Tibial artery (tissue), 4 donors: Measurements from ENCODE around the gene CAMSAP2.

Experiments
- DNase-seq, 2 donors: peaks; one replicate each; pipeline ENCODE4 v3.0.0-alpha.2; 2019
- H3K27ac ChIP-seq, 2 donors: fragments of 200-600 bp; sonication (generic) in 1 of 2; 1 replicate in 1 of 2; 2 replicates in 1 of 2; pipeline ENCODE4 v1.5.1; 2018 to 2019; ENCODE audit warnings: mild to moderate bottlenecking in 1 of 2
- H3K27me3 ChIP-seq, 2 donors: fragments of 200-600 bp; sonication (generic) in 1 of 2; one replicate each; pipeline versions ENCODE4 v1.5.1 to v1.6.0; 2016 to 2019
- H3K36me3 ChIP-seq, 3 donors: fragments of 200-600 bp; sonication (generic) in 2 of 3; one replicate each; pipeline ENCODE4 v1.5.1; 2016 to 2019; ENCODE audit warnings: mild to moderate bottlenecking in 2 of 3
- H3K4me1 ChIP-seq, 4 donors: fragments of 200-600 bp; sonication (generic) in 2 of 4; 1 replicate in 3 of 4; 2 replicates in 1 of 4; pipeline ENCODE4 v1.5.1; 2016 to 2019
- H3K4me3 ChIP-seq, 2 donors: fragments of 200-600 bp; sonication (generic) in 1 of 2; 1 replicate in 1 of 2; 2 replicates in 1 of 2; pipeline ENCODE4 v1.5.1; 2018 to 2019; ENCODE audit warnings: mild to moderate bottlenecking in 2 of 2
- H3K9me3 ChIP-seq, 3 donors: fragments of 200-600 bp; sonication (generic) in 1 of 3; one replicate each; pipeline ENCODE4 v1.5.1; 2016 to 2019
- intact Hi-C: fragments of 100-400 bp; cut with DNase I; formaldehyde crosslinking; loops from one replicate; pipeline ENCODE4 v1.15.0; 2023; ENCODE audit warnings: low total_unique reads
- TF ChIP-seq, protein P1 (sequence below), 2 experiments: fragments of 200-600 bp in 1 of 2; fragments of 450-650 bp in 1 of 2; IDR thresholded peaks; one replicate each; pipeline ENCODE4 v1.5.1; 2017 to 2019; ENCODE audit warnings: antibody characterized with exemption in 2 of 2, mild to moderate bottlenecking in 1 of 2, moderate library complexity in 1 of 2

CAMSAP2 gene

DNA sequence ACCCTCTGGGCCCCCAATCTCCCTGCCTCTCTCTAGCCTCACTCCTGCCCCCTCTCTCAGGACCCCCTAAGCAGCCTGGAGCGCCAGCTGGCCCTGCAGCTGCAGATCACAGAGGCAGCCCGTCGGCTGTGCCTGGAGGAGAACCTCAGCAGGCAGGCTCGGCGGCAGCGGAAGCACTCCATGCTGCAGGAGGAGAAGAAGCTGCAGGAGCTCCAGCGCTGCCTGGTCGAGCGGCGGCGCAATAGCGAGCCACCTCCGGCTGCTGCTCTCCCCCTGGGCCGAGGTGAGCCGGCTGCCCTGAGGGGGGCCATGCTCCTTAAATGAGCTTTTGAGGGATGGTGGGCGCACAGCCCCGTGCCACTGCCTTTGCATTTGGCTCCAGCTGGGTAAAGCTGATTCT lies 162.2 kb downstream of the CAMSAP2 start:
- Histone ChIP-seq H3K27ac (no peak overlapping the region), H3K4me1 (no peaks in the 10 kb centered on the region), H3K36me3 (no peaks in the 10 kb centered on the region), H3K27me3 (no peaks in the 10 kb centered on the region), H3K4me3 (no peak overlapping the region), H3K9me3 (no peaks in the 10 kb centered on the region)
- TF ChIP-seq, protein P1, sequence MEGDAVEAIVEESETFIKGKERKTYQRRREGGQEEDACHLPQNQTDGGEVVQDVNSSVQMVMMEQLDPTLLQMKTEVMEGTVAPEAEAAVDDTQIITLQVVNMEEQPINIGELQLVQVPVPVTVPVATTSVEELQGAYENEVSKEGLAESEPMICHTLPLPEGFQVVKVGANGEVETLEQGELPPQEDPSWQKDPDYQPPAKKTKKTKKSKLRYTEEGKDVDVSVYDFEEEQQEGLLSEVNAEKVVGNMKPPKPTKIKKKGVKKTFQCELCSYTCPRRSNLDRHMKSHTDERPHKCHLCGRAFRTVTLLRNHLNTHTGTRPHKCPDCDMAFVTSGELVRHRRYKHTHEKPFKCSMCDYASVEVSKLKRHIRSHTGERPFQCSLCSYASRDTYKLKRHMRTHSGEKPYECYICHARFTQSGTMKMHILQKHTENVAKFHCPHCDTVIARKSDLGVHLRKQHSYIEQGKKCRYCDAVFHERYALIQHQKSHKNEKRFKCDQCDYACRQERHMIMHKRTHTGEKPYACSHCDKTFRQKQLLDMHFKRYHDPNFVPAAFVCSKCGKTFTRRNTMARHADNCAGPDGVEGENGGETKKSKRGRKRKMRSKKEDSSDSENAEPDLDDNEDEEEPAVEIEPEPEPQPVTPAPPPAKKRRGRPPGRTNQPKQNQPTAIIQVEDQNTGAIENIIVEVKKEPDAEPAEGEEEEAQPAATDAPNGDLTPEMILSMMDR (IDR thresholded peaks at IDR 0.05): no peak
- intact Hi-C loops: no loop called here
- DNase-seq: no peak

DNA sequence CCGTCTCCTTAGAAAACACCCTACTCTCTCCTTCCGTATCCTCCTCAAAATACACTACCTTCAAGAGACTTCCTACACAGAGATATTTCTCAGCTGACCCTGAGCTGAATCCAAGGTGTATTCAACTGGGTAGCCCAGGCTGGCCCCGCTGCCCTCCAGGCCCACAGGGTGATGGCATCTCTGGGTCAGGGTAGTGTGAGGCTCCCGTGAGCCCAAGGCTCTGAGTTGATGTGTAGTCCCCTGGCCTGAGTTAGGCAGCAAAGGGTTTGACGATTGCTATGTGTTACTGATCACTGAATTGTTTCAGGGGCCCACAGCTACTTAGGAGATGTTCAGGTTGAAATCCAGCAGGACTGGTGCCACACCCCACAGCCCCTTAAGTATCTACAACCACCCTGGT lies 162.7 kb downstream of the CAMSAP2 start:
- no peaks in the 10 kb centered on the region for H3K9me3 ChIP-seq
- intact Hi-C loops: no loop called here
- no peaks in the 10 kb centered on the region for H3K4me1 ChIP-seq

DNA sequence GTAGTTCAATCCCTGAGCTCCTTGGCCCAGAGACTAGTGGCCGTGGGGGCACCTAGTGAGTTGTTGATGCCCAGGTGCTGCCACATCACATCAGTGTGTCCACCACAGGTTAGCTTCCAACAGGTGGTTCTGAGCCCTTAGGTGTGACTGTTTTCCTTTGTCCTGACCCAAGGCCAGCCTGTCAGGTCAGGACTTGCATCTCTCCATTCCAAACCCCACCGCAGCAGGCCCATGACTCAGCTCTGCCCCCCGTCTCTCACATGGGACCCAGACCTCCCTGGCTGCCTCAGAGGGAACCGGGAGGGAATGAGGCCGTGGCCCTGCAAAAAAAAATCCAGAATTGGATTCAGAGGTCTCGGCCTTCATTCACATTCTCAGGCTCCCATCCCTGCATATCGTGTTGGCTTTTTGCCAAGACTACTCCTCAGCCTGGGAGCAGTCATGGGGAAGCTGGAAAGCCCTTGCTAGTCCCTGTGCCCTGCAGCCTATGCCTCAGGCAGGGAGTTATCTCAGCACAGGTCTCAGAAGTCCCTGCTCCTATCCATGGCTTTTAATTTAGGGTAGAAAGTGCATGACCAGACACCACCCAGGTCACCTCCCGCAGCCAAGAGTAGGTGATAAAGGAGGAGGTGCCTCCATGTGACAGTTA lies 163.2 kb downstream of the CAMSAP2 start:
- Histone ChIP-seq H3K4me3 (no peak overlapping the region), H3K4me1 (no peaks in the 10 kb centered on the region), H3K27ac (no peak overlapping the region), H3K27me3 (no peaks in the 10 kb centered on the region), H3K9me3 (no peaks in the 10 kb centered on the region), H3K36me3 (no peaks in the 10 kb centered on the region)
- TF ChIP-seq, protein P1 (IDR thresholded peaks at IDR 0.05): no peak
- DNase-seq: no peak
- intact Hi-C loops: no loop called here

More for the DNA sequence above, 162.7 kb downstream of the CAMSAP2 start:
- TF ChIP-seq, protein P1 (IDR thresholded peaks at IDR 0.05): no peak
- no peaks in the 10 kb centered on the region for H3K36me3 ChIP-seq
- H3K27me3 ChIP-seq: no peaks in the 10 kb centered on the region
- no peak for DNase-seq
- no peak overlapping the region for H3K4me3 ChIP-seq
- H3K27ac ChIP-seq: no peak overlapping the region

DNA sequence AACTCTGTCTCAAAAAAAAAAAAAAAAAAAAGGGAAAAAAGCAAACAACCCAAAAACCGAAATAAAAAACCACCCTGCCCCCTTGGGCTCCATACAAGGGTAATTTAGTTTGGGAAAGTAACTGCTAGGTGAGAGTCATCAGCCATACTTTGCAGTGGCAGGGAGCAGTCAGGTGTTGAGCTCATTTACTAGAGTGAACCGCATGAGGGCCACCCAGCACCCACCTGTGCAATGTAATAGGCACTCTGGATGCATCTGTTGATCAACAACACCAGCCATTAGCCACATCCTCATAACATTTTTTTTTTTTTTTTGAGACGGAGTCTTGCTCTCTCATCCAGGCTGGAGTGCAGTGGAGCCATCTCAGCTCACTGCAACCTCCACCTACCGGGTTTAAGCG lies 165.1 kb downstream of the CAMSAP2 start:
- TF ChIP-seq, protein P1 (IDR thresholded peaks at IDR 0.05): no peak
- H3K4me3 ChIP-seq: no peak overlapping the region
- H3K27me3 ChIP-seq: no peaks in the 10 kb centered on the region
- H3K27ac ChIP-seq: no peak overlapping the region
- DNase-seq: no peak
- H3K4me1 ChIP-seq: peaks cover 0 to 4% (median 0%) of the 10 kb centered on the region in 4 donors
- no peaks in the 10 kb centered on the region for H3K36me3 ChIP-seq
- no peaks in the 10 kb centered on the region for H3K9me3 ChIP-seq
- intact Hi-C loops: no loop called here

DNA sequence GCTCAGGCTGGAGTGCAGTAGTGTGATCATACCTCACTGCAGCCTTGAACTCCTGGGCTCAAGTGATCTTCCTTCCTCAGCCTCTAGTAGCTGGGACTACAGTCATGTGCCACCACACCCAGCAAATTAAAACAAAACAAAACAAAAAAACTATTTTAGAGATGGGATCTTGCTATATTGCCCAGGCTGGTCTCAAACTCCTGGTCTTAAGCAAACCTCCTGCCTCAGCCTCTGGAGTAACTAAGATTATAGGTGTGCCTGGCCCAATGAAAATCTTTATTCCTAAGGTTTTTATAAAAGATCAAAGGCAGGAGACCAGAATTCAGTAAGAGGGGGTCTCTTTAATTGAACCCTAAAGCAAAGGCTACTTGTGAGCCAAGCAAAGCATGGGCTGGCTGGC lies 166.1 kb downstream of the CAMSAP2 start:
- Histone ChIP-seq H3K4me1 (peaks cover 0 to 8% (median 0%) of the 10 kb centered on the region in 4 donors), H3K9me3 (no peaks in the 10 kb centered on the region), H3K27ac (no peak overlapping the region), H3K4me3 (no peak overlapping the region), H3K27me3 (no peaks in the 10 kb centered on the region), H3K36me3 (no peaks in the 10 kb centered on the region)
- TF ChIP-seq, protein P1 (IDR thresholded peaks at IDR 0.05): no peak
- intact Hi-C loops: no loop called here
- DNase-seq: no peak
